ENCODE data around the gene WWC2. TPM values are rescaled to one million over a fixed set of nuclear protein-coding genes. Genes with fewer than 3 reads are reported as not detected.

Gene WWC2
- total RNA-seq, 2 experiments from 2014 or later = not detected

DNA sequence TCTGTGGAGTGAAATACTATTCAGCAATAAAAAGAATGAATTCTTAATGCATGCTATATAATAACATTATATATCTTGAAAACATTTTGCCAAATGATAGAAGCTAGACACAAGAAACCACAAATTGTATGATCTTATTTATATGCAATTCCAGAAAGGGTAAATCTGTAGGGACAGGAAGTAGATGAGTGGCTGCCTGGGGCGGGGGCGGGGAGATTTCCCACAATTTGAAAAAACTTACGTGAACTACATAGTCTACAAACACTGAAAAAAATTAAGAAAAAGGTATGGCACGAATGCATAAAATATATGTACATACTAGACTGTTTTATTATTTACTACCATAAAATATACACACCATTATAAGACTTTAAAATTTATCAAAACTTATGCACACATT lies 81.6 kb downstream of the WWC2 start:
- Histone ChIP-seq H3K9me2 (ENCODE audit: insufficient read depth, low read length) (no peaks in the 10 kb centered on the region), H3K36me3 (ENCODE audit: insufficient read depth, low read length) (no peaks in the 10 kb centered on the region), H4K20me1 (ENCODE audit: insufficient read depth, low read length) (no peaks in the 10 kb centered on the region), H3K9me3 (ENCODE audit: low read length) (no peaks in the 10 kb centered on the region), H2AFZ (ENCODE audit: low read length) (no peak overlapping the region), H3K4me1 (ENCODE audit: insufficient read depth, low read length, poor library complexity, severe bottlenecking) (no peaks in the 10 kb centered on the region), H3K27ac (ENCODE audit: low read depth, low read length, poor library complexity, severe bottlenecking) (no peak overlapping the region), H3K4me3 (ENCODE audit: low read depth, low read length, poor library complexity, severe bottlenecking) (no peak overlapping the region), H3K79me2 (ENCODE audit: insufficient read depth, low read depth, low read length) (no peaks in the 10 kb centered on the region), H3K4me2 (ENCODE audit: low read length) (no peak overlapping the region)
- CTCF ChIA-PET (ENCODE audit: unreplicated experiment) = no interaction called here
- intact Hi-C loops (cut with micrococcal nuclease; ENCODE audit: unreplicated experiment) = no loop called here
- TF ChIP-seq, protein P1, sequence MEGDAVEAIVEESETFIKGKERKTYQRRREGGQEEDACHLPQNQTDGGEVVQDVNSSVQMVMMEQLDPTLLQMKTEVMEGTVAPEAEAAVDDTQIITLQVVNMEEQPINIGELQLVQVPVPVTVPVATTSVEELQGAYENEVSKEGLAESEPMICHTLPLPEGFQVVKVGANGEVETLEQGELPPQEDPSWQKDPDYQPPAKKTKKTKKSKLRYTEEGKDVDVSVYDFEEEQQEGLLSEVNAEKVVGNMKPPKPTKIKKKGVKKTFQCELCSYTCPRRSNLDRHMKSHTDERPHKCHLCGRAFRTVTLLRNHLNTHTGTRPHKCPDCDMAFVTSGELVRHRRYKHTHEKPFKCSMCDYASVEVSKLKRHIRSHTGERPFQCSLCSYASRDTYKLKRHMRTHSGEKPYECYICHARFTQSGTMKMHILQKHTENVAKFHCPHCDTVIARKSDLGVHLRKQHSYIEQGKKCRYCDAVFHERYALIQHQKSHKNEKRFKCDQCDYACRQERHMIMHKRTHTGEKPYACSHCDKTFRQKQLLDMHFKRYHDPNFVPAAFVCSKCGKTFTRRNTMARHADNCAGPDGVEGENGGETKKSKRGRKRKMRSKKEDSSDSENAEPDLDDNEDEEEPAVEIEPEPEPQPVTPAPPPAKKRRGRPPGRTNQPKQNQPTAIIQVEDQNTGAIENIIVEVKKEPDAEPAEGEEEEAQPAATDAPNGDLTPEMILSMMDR (conservative IDR thresholded peaks at IDR 0.05; ENCODE audit: low read length) = no peak
- no peak for TF ChIP-seq EZH2phosphoT487 (IDR thresholded peaks at IDR 0.05; ENCODE audit: borderline replicate concordance, low read depth, low read length)
- no peak for DNase-seq (ENCODE audit: low spot score)
- BruUV-seq (replicated peaks) = no TSS peak
- POLR2A ChIA-PET = interaction anchor here (0.9 kb wide), 1 partner anchor 28 kb away, joined by 3 read pairs; no protein-coding TSS in a partner anchor

DNA sequence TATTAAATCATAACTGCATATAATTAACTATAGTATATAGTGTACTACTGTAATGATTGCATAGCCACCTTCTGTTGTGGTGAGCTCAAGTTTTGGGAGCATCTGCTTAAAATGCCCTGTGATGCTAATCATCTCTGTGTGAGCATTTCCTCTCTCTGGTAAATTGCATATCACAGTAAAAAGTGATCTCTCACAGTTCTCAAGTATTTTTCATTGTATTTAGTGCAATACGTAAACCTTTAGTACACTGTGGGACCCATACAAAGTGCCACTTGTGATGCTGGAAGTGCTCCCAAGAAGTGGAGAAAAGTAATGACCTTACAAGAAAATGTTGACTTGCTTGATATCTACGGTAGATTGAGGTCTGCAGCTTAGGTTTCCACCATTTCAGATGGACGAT lies 82.0 kb downstream of the WWC2 start:
- Histone ChIP-seq H3K79me2 (ENCODE audit: insufficient read depth, low read depth, low read length) (no peaks in the 10 kb centered on the region), H3K4me3 (ENCODE audit: low read depth, low read length, poor library complexity, severe bottlenecking) (no peak overlapping the region), H3K4me1 (ENCODE audit: insufficient read depth, low read length, poor library complexity, severe bottlenecking) (no peaks in the 10 kb centered on the region), H3K27ac (ENCODE audit: low read depth, low read length, poor library complexity, severe bottlenecking) (no peak overlapping the region), H4K20me1 (ENCODE audit: insufficient read depth, low read length) (no peaks in the 10 kb centered on the region), H3K36me3 (ENCODE audit: insufficient read depth, low read length) (no peaks in the 10 kb centered on the region), H3K9me3 (ENCODE audit: low read length) (no peaks in the 10 kb centered on the region), H3K4me2 (ENCODE audit: low read length) (no peak overlapping the region), H2AFZ (ENCODE audit: low read length) (no peak overlapping the region), H3K9me2 (ENCODE audit: insufficient read depth, low read length) (no peaks in the 10 kb centered on the region)
- TF ChIP-seq EZH2phosphoT487 (IDR thresholded peaks at IDR 0.05; ENCODE audit: borderline replicate concordance, low read depth, low read length) = no peak
- TF ChIP-seq, protein P1 (conservative IDR thresholded peaks at IDR 0.05; ENCODE audit: low read length) = no peak
- intact Hi-C loops (cut with micrococcal nuclease; ENCODE audit: unreplicated experiment) = no loop called here
- DNase-seq (ENCODE audit: low spot score) = no peak
- no TSS peak for BruUV-seq (replicated peaks)
- ChIA-PET CTCF (ENCODE audit: unreplicated experiment) (no interaction called here), POLR2A (no interaction called here)

DNA sequence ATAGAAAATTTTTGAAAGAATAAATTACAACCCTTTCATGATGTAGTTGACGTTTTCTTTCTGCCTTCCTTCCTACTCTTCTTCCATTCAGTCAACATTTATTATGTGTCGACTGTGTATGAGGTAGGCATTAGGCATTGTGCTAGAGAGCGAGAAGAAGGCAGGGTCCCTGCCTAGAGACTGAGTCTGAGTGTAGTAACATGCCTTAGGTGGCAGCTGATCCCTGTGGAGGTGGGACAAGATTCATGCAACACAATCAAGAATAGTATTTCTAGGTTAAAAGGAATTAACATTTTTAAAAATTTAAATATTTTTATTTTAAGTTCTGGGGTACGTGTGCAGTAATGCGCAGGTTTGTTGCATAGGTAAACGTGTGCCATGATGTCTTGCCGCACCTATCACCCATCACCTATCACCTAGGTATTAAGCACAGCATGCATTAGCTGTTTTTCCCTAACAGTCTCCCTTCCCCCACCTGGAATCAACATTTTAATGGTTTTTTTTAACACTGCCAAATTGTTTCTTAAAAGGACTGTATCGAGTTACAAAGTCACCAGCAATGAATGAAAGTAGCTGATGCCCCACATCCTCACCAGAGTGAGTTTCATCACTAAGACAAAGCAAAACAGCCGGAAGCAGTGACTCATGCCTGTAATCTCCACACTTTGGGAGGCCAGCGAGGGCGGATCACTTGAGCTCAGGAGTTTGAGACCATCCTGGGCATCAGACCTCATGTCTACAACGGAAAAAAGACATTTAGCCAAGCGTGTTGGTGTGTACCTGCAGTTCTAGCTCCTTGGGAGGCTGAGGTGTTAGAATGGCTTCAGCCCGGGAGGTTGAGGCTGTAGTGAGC lies 84.0 kb downstream of the WWC2 start:
- H3K9me3 ChIP-seq (ENCODE audit: low read length) = no peaks in the 10 kb centered on the region
- intact Hi-C loops (cut with micrococcal nuclease; ENCODE audit: unreplicated experiment) = no loop called here
- no peak overlapping the region for H3K4me3 ChIP-seq (ENCODE audit: low read depth, low read length, poor library complexity, severe bottlenecking)
- H3K27ac ChIP-seq (ENCODE audit: low read depth, low read length, poor library complexity, severe bottlenecking) = no peak overlapping the region
- no peak for DNase-seq (ENCODE audit: low spot score)
- H3K4me2 ChIP-seq (ENCODE audit: low read length) = no peak overlapping the region
- ChIA-PET CTCF (ENCODE audit: unreplicated experiment) (no interaction called here), POLR2A (no interaction called here)
- no TSS peak for BruUV-seq (replicated peaks)
- no peaks in the 10 kb centered on the region for H3K36me3 ChIP-seq (ENCODE audit: insufficient read depth, low read length)
- no peaks in the 10 kb centered on the region for H3K4me1 ChIP-seq (ENCODE audit: insufficient read depth, low read length, poor library complexity, severe bottlenecking)
- TF ChIP-seq EZH2phosphoT487 (IDR thresholded peaks at IDR 0.05; ENCODE audit: borderline replicate concordance, low read depth, low read length) = no peak
- no peaks in the 10 kb centered on the region for H3K79me2 ChIP-seq (ENCODE audit: insufficient read depth, low read depth, low read length)
- no peak overlapping the region for H2AFZ ChIP-seq (ENCODE audit: low read length)
- H4K20me1 ChIP-seq (ENCODE audit: insufficient read depth, low read length) = no peaks in the 10 kb centered on the region
- no peaks in the 10 kb centered on the region for H3K9me2 ChIP-seq (ENCODE audit: insufficient read depth, low read length)
